GM12878 (cell line): Measurements from ENCODE around the gene PRDM8. TPM values are rescaled to one million over a fixed set of nuclear protein-coding genes. Genes with fewer than 3 reads are reported as not detected.

ENCODE experiments used
- ATF2 ChIP-seq: IDR thresholded peaks from 2 replicates; pipeline ENCODE4 v1.6.1; 2012; ENCODE audit warnings: low read length, inconsistent platforms
- ATF3 ChIP-seq: IDR thresholded peaks from 2 replicates; pipeline ENCODE4 v1.6.1; 2011; ENCODE audit warnings: low read depth, mild to moderate bottlenecking, low read length, moderate library complexity, borderline replicate concordance; ENCODE audit errors: extremely low read depth
- BACH1 ChIP-seq: fragments of 450-650 bp; IDR thresholded peaks from 2 replicates; pipeline ENCODE4 v1.6.1; 2017; ENCODE audit warnings: mild to moderate bottlenecking, borderline replicate concordance
- CHD4 ChIP-seq: fragments of 200-600 bp; sonication (generic); IDR thresholded peaks from 2 replicates; pipeline ENCODE4 v1.6.1; 2016; ENCODE audit warnings: mild to moderate bottlenecking
- HDGF ChIP-seq: fragments of 450-650 bp; IDR thresholded peaks from 2 replicates; pipeline ENCODE4 v1.6.1; 2016; ENCODE audit warnings: antibody characterized with exemption
- IRF3 ChIP-seq: fragments of 450-650 bp; IDR thresholded peaks from 2 replicates; pipeline ENCODE4 v1.6.1; 2014; ENCODE audit warnings: mild to moderate bottlenecking
- NR2F1 ChIP-seq: fragments of 450-650 bp; conservative IDR thresholded peaks from 2 replicates; pipeline ENCODE4 v1.6.1; 2017; ENCODE audit warnings: mild to moderate bottlenecking
- SKIL ChIP-seq: fragments of 450-650 bp; IDR thresholded peaks from 2 replicates; pipeline ENCODE4 v1.6.1; 2017; ENCODE audit warnings: mild to moderate bottlenecking, low read depth, inconsistent platforms; ENCODE audit not compliant: poor library complexity, severe bottlenecking
- STAT1 ChIP-seq: fragments of 450-650 bp; conservative IDR thresholded peaks from 2 replicates; pipeline ENCODE4 v1.6.1; 2014; ENCODE audit warnings: antibody characterized with exemption, mild to moderate bottlenecking
- YY1 ChIP-seq: IDR thresholded peaks from 2 replicates; pipeline ENCODE4 v1.6.1; 2011; ENCODE audit warnings: low read depth, mild to moderate bottlenecking, low read length
- polyA plus RNA-seq, 11 experiments: library from polyadenylated mRNA; depleted of rRNA in 4 of 11; unstranded in 6 of 11; stranded (reverse) in 5 of 11; fragments of >200 nt; fragmentation: Nextera tagmentation in 4 of 11; fragmentation: Illumina TruSeq in 1 of 11; extraction: Ambion mirVana in 4 of 11; extraction: Trizol in 1 of 11; gene quantifications; 1 replicate in 1 of 11; 2 replicates in 10 of 11; pipeline versions ENCODE4 v1.2.1 to v1.2.3, GENCODE V29; 2011 to 2016; ENCODE audit warnings: inconsistent platforms in 2 of 11, missing spikeins in 2 of 11, low read depth in 1 of 11
- total RNA-seq, 4 experiments: library from RNA; depleted of rRNA in 3 of 4; stranded (reverse); fragments of >200 nt in 3 of 4; fragmentation: Illumina TruSeq in 1 of 4; extraction: Trizol in 1 of 4; gene quantifications; 2 replicates each; pipeline versions ENCODE4 v1.2.1 to v1.2.3, GENCODE V29; 2013 to 2021

The PRDM8 gene
- total and polyA plus RNA-seq, 10 of the 15 experiments (the other 5 are each of a cell fraction or from before 2014, with no cell fraction given): 0.09 to 1.6 (median 0.40) TPM

- TF ChIP-seq SKIL: no peak
- TF ChIP-seq ATF3: no peak
- TF ChIP-seq BACH1: no peak
- no peak for TF ChIP-seq ATF2
- TF ChIP-seq YY1: 0 out of 2 replicates have a peak, but pooled peaks have one; percentile 1
- TF ChIP-seq STAT1: no peak
- TF ChIP-seq IRF3: no peak
- TF ChIP-seq NR2F1: no peak
- TF ChIP-seq CHD4: no peak
- TF ChIP-seq HDGF: no peak
These were observed 4.2 kb downstream of the PRDM8 start (continued) for GRCh38 chr4:80201252-80202151.
